Sigmoid colon (tissue), 7 donors: ENCODE data around the gene UTP4. TPM values are rescaled to one million over a fixed set of nuclear protein-coding genes. Genes with fewer than 3 reads are reported as not detected.
A peak's percentile ranks its signal among the peaks of the same experiment; 100 is the strongest.

Experiments
- DNase-seq: peaks from one replicate; pipeline ENCODE4 v3.0.0-alpha.2; 2019
- H3K27ac ChIP-seq, 4 donors: fragments of 200-600 bp; sonication (generic); one replicate each; pipeline ENCODE4 v1.5.1; 2016 to 2019; ENCODE audit warnings: mild to moderate bottlenecking in 1 of 4
- H3K27me3 ChIP-seq, 3 donors: fragments of 200-600 bp; sonication (generic); one replicate each; pipeline ENCODE4 v1.5.1; 2019; ENCODE audit warnings: mild to moderate bottlenecking in 1 of 3
- H3K36me3 ChIP-seq, 4 donors: fragments of 200-600 bp; sonication (generic); one replicate each; pipeline ENCODE4 v1.5.1; 2016 to 2019
- H3K4me1 ChIP-seq, 4 donors: fragments of 200-600 bp; sonication (generic); one replicate each; pipeline ENCODE4 v1.5.1; 2017 to 2019
- H3K4me3 ChIP-seq, 4 donors: fragments of 200-600 bp; sonication (generic); one replicate each; pipeline ENCODE4 v1.5.1; 2017 to 2019; ENCODE audit warnings: mild to moderate bottlenecking in 2 of 4, moderate library complexity in 1 of 4
- H3K9me3 ChIP-seq, 4 donors: fragments of 200-600 bp in 3 of 4; sonication (generic) in 3 of 4; one replicate each; pipeline versions ENCODE4 v1.5.1 to v1.6.1; 2013 to 2019
- CTCF ChIP-seq, 4 experiments: fragments of 450-650 bp in 3 of 4; fragments of 200-600 bp in 1 of 4; IDR thresholded peaks; one replicate each; pipeline ENCODE4 v1.5.1; 2016 to 2019; ENCODE audit warnings: antibody characterized with exemption in 4 of 4, mild to moderate bottlenecking in 3 of 4, moderate library complexity in 2 of 4
- EP300 ChIP-seq, 4 donors: sonication (generic); formaldehyde crosslinking; IDR thresholded peaks; one replicate each; pipeline ENCODE4 v1.6.1; 2017; ENCODE audit warnings: antibody characterized with exemption in 4 of 4
- POLR2A ChIP-seq, 2 donors: fragments of 450-650 bp; IDR thresholded peaks; one replicate each; pipeline ENCODE4 v1.6.1; 2016; ENCODE audit warnings: antibody characterized with exemption in 2 of 2, mild to moderate bottlenecking in 2 of 2, moderate library complexity in 2 of 2
- POLR2AphosphoS5 ChIP-seq, 4 donors: sonication (generic); formaldehyde crosslinking; IDR thresholded peaks; one replicate each; pipeline ENCODE4 v1.6.1; 2017; ENCODE audit warnings: antibody characterized with exemption in 4 of 4
- WGBS, 2 donors: extraction: QIAGEN DNeasy Blood & Tissue Kit; methylation state at CpG; one replicate each; pipeline ENCODE4 v1.1.7; 2013; 5-methylcytosine and 5-hydroxymethylcytosine counted together
- intact Hi-C: fragments of 100-400 bp; cut with DNase I; formaldehyde crosslinking; loops from one replicate; pipeline ENCODE4 v1.15.1; 2023
- polyA plus RNA-seq, 3 donors: library from polyadenylated mRNA; stranded (reverse); fragments of 200-250 nt; gene quantifications; one replicate each; pipeline ENCODE4 v1.2.3, GENCODE V29; 2013
- total RNA-seq, 4 donors: library from RNA; depleted of rRNA; stranded (reverse); fragments of >200 nt; gene quantifications; one replicate each; pipeline ENCODE4 v1.1.0, GENCODE V29; 2016
- donor health status: healthy with polysubstance abuse.
- donor health status: Bipolar disorder and iron deficiency.
- donor health status: healthy.

Gene UTP4
- total and polyA plus RNA-seq, 7 donors, result 9.5 to 37.5 (median 24.6) TPM

- H3K27me3 ChIP-seq, result no peaks in the 10 kb centered on the region
- no peak overlapping the region for H3K4me3 ChIP-seq
- peak; percentile 11 for DNase-seq
- TF ChIP-seq POLR2A (IDR thresholded peaks at IDR 0.05) (no peak), CTCF (IDR thresholded peaks at IDR 0.05) (no peak), POLR2AphosphoS5 (IDR thresholded peaks at IDR 0.05) (no peak), EP300 (IDR thresholded peaks at IDR 0.05) (no peak)
- H3K4me1 ChIP-seq, result peaks cover 0 to 11% (median 5%) of the 10 kb centered on the region in 4 donors
- H3K27ac ChIP-seq, result no peak overlapping the region
- 76 to 78% methylated on average over 6 of the region's 6 CpGs for WGBS, 2 donors
- peaks cover 13 to 71% (median 39%) of the 10 kb centered on the region in 4 donors for H3K36me3 ChIP-seq
- H3K9me3 ChIP-seq, result no peaks in the 10 kb centered on the region
- intact Hi-C loops, result loop anchor here (10.0 kb wide), 1 partner anchor 412 kb away; no protein-coding TSS in a partner anchor
These were observed 15.5 kb upstream of the UTP4 start for GRCh38 chr16:69116906-69117305.

- 96 to 98% methylated on average over 2 of the region's 2 CpGs for WGBS, 2 donors
- Histone ChIP-seq H3K9me3 (no peaks in the 10 kb centered on the region), H3K4me3 (no peak overlapping the region), H3K4me1 (peaks cover 0 to 11% (median 5%) of the 10 kb centered on the region in 4 donors), H3K27me3 (no peaks in the 10 kb centered on the region), H3K36me3 (peaks cover 13 to 67% (median 39%) of the 10 kb centered on the region in 4 donors), H3K27ac (no peak overlapping the region)
- TF ChIP-seq POLR2AphosphoS5 (IDR thresholded peaks at IDR 0.05) (no peak), EP300 (IDR thresholded peaks at IDR 0.05) (no peak), CTCF (IDR thresholded peaks at IDR 0.05) (no peak), POLR2A (IDR thresholded peaks at IDR 0.05) (no peak)
- intact Hi-C loops, result loop anchor here (10.0 kb wide), 1 partner anchor 414 kb away; no protein-coding TSS in a partner anchor
- DNase-seq, result no peak
These were observed 14.0 kb upstream of the UTP4 start for GRCh38 chr16:69118468-69118867.

- Histone ChIP-seq H3K27me3 (no peaks in the 10 kb centered on the region), H3K9me3 (no peaks in the 10 kb centered on the region), H3K4me1 (peaks cover 0 to 11% (median 5%) of the 10 kb centered on the region in 4 donors), H3K4me3 (no peak overlapping the region), H3K36me3 (peaks cover 13 to 63% (median 38%) of the 10 kb centered on the region in 4 donors), H3K27ac (no peak overlapping the region)
- WGBS, 2 donors, result 92 to 97% methylated on average over 2 of the region's 2 CpGs
- intact Hi-C loops, result loop anchor here (10.0 kb wide), 1 partner anchor 414 kb away; no protein-coding TSS in a partner anchor
- DNase-seq, result no peak
- TF ChIP-seq POLR2A (IDR thresholded peaks at IDR 0.05) (no peak), EP300 (IDR thresholded peaks at IDR 0.05) (no peak), POLR2AphosphoS5 (IDR thresholded peaks at IDR 0.05) (no peak), CTCF (IDR thresholded peaks at IDR 0.05) (no peak)
These were observed 13.5 kb upstream of the UTP4 start for GRCh38 chr16:69118994-69119393.

GRCh38 chr16:69119536-69119935 lies 12.9 kb upstream of the UTP4 start:
- DNase-seq, result no peak
- intact Hi-C loops, result loop anchor here (10.0 kb wide), 1 partner anchor 415 kb away; no protein-coding TSS in a partner anchor
- WGBS, 2 donors, result 99% methylated on average over 2 of the region's 2 CpGs

GRCh38 chr16:69120096-69120664 lies 12.3 kb upstream of the UTP4 start:
- Histone ChIP-seq H3K4me1 (peaks cover 0 to 11% (median 5%) of the 10 kb centered on the region in 4 donors), H3K9me3 (no peaks in the 10 kb centered on the region), H3K27ac (no peak overlapping the region), H3K27me3 (no peaks in the 10 kb centered on the region), H3K4me3 (no peak overlapping the region), H3K36me3 (peaks cover 13 to 51% (median 31%) of the 10 kb centered on the region in 4 donors)
- 97 to 98% methylated on average over 19 of the region's 19 CpGs for WGBS, 2 donors
- intact Hi-C loops, result no loop called here
- TF ChIP-seq POLR2A (IDR thresholded peaks at IDR 0.05) (no peak), EP300 (IDR thresholded peaks at IDR 0.05) (no peak), POLR2AphosphoS5 (IDR thresholded peaks at IDR 0.05) (no peak), CTCF (IDR thresholded peaks at IDR 0.05) (no peak)
- no peak for DNase-seq

More at GRCh38 chr16:69119536-69119935, 12.9 kb upstream of the UTP4 start:
- Histone ChIP-seq H3K36me3 (peaks cover 13 to 58% (median 34%) of the 10 kb centered on the region in 4 donors), H3K4me3 (no peak overlapping the region), H3K27ac (no peak overlapping the region), H3K27me3 (no peaks in the 10 kb centered on the region), H3K4me1 (peaks cover 0 to 11% (median 5%) of the 10 kb centered on the region in 4 donors), H3K9me3 (no peaks in the 10 kb centered on the region)
- TF ChIP-seq POLR2AphosphoS5 (IDR thresholded peaks at IDR 0.05) (no peak), EP300 (IDR thresholded peaks at IDR 0.05) (no peak)
